ENCODE measurements around the gene HLA-DQB1.

HLA-DQB1 gene

DNA sequence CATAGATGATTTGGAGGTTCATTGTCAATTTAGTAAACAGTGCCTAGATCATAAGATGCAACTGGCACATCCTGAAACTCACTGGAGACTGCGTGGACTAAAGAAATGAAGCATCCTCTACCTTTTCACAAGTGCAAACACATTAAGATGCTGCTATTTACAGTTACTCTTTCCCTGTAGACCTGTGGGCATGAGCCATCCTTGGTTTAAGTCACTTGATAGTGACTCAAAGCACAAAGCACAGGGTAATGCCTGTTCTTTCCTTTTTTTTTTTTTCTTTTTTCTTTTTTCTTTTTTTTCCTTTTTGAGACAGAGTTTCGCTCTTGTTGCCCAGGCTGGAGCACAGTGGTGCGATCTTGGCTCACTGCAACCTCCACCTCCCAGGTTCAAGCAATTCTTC is 39.2 kb downstream of the HLA-DQB1 start:
- in situ Hi-C loops (cut with HindIII; ENCODE audit: low pct_ligation_motif_present, low sequenced_read_pairs), result no loop called here
- TF ChIP-seq CTCF (IDR thresholded peaks at IDR 0.05; ENCODE audit: low read depth, low read length, missing control alignments), result no peak
- Histone ChIP-seq H3K27me3 (replicated peaks) (no peaks in the 10 kb centered on the region), H3K36me3 (replicated peaks) (no peaks in the 10 kb centered on the region), H3K4me3 (ENCODE audit: low read depth, low read length) (no peak overlapping the region), H3K27ac (no peak overlapping the region)
- no peak for DNase-seq

- no peak overlapping the region for H3K27ac ChIP-seq
- no peak overlapping the region for H3K4me3 ChIP-seq (ENCODE audit: low read depth, low read length)
- no peak for TF ChIP-seq CTCF (IDR thresholded peaks at IDR 0.05; ENCODE audit: low read depth, low read length, missing control alignments)
- in situ Hi-C loops (cut with HindIII; ENCODE audit: low pct_ligation_motif_present, low sequenced_read_pairs), result no loop called here
- no peak for DNase-seq
- no peaks in the 10 kb centered on the region for H3K27me3 ChIP-seq (replicated peaks)
- H3K36me3 ChIP-seq (replicated peaks), result no peaks in the 10 kb centered on the region
These were observed 41.3 kb downstream of the HLA-DQB1 start for GRCh38 chr6:32625137-32625536.

DNA sequence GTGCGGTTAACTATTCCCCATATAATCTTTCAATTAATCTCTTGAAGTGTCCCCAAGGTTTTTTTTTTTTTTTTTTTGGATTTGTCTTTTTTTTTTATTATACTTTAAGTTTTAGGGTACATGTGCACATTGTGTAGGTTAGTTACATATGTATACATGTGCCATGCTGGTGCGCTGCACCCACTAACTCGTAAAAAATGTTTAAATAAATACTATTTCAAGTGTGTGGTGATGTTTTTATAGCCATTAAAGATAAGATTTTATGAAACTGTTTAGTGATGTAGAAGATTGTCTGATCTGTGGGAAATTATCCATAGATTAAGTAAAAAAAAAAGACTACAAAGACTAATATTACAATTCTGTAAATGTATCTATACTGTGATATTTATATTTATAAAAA is 41.9 kb downstream of the HLA-DQB1 start:
- in situ Hi-C loops (cut with HindIII; ENCODE audit: low pct_ligation_motif_present, low sequenced_read_pairs), result no loop called here
- H3K4me3 ChIP-seq (ENCODE audit: low read depth, low read length), result no peak overlapping the region

DNA sequence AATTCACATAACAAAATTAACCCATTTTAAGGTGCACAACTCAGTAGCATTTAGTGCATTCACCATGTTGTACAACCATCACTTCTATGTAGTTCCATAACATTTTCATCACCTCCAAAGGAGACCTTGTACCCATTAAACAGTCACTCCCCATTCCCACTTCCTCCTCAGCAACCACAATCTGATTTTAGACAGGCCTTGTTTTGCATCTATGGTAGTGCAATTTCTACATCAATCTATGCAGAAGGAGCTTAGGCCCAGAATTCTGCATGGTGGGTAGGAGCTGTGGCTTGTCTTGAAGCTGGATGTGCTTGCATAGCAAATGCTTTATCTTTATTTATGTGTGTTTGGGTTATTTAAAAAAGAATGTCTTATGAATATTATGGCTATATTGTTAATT is 42.8 kb downstream of the HLA-DQB1 start:
- no peak for TF ChIP-seq CTCF (IDR thresholded peaks at IDR 0.05; ENCODE audit: low read depth, low read length, missing control alignments)
- no peaks in the 10 kb centered on the region for H3K27me3 ChIP-seq (replicated peaks)
- H3K27ac ChIP-seq, result no peak overlapping the region
- H3K4me3 ChIP-seq (ENCODE audit: low read depth, low read length), result no peak overlapping the region
- in situ Hi-C loops (cut with HindIII; ENCODE audit: low pct_ligation_motif_present, low sequenced_read_pairs), result no loop called here
- no peaks in the 10 kb centered on the region for H3K36me3 ChIP-seq (replicated peaks)
- no peak for DNase-seq

More for the DNA sequence above, 41.9 kb downstream of the HLA-DQB1 start:
- no peaks in the 10 kb centered on the region for H3K27me3 ChIP-seq (replicated peaks)
- no peak for TF ChIP-seq CTCF (IDR thresholded peaks at IDR 0.05; ENCODE audit: low read depth, low read length, missing control alignments)
- H3K36me3 ChIP-seq (replicated peaks), result no peaks in the 10 kb centered on the region
- no peak overlapping the region for H3K27ac ChIP-seq
- DNase-seq, result no peak

GRCh38 chr6:32622545-32623401 is 43.7 kb downstream of the HLA-DQB1 start:
- DNase-seq, result no peak
- Histone ChIP-seq H3K27ac (no peak overlapping the region), H3K4me3 (ENCODE audit: low read depth, low read length) (no peak overlapping the region), H3K36me3 (replicated peaks) (no peaks in the 10 kb centered on the region), H3K27me3 (replicated peaks) (no peaks in the 10 kb centered on the region)
- in situ Hi-C loops (cut with HindIII; ENCODE audit: low pct_ligation_motif_present, low sequenced_read_pairs), result no loop called here
- TF ChIP-seq CTCF (IDR thresholded peaks at IDR 0.05; ENCODE audit: low read depth, low read length, missing control alignments), result peak; percentile 25

GRCh38 chr6:32621372-32621771 is 45.1 kb downstream of the HLA-DQB1 start:
- no peak for DNase-seq
- H3K27ac ChIP-seq, result no peak overlapping the region
- H3K36me3 ChIP-seq (replicated peaks), result no peaks in the 10 kb centered on the region
- H3K4me3 ChIP-seq (ENCODE audit: low read depth, low read length), result no peak overlapping the region
- TF ChIP-seq CTCF (IDR thresholded peaks at IDR 0.05; ENCODE audit: low read depth, low read length, missing control alignments), result no peak
- no peaks in the 10 kb centered on the region for H3K27me3 ChIP-seq (replicated peaks)
- in situ Hi-C loops (cut with HindIII; ENCODE audit: low pct_ligation_motif_present, low sequenced_read_pairs), result no loop called here

Data from brain microvascular endothelial cell (primary cell).